ENCODE measurements around the gene FILIP1.
"Not testable (repeated sequence)": the region's sequence is repeated elsewhere in the genome, so short reads cannot be mapped to it uniquely, and the experiment has no call there.

FILIP1 gene

DNA sequence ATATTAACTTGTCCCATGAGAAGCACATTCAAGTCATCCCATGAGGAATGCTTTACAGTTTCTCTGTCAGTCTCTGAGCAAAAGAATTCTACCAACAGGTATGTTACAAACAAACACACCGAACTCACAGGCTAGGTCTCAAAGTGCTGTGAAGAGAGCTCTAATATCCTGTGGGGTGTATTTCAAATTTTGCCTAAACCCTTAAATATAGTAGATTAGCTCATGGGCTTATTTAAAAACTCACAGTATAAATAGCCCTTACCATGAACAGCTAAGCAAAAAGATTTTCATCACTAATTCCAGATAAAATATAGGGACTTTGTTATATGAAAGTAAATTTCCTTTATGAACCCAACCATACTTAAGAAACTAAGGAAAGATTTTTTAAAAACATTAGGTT lies 77.8 kb downstream of the FILIP1 start:
- no peak for FAIRE-seq

DNA sequence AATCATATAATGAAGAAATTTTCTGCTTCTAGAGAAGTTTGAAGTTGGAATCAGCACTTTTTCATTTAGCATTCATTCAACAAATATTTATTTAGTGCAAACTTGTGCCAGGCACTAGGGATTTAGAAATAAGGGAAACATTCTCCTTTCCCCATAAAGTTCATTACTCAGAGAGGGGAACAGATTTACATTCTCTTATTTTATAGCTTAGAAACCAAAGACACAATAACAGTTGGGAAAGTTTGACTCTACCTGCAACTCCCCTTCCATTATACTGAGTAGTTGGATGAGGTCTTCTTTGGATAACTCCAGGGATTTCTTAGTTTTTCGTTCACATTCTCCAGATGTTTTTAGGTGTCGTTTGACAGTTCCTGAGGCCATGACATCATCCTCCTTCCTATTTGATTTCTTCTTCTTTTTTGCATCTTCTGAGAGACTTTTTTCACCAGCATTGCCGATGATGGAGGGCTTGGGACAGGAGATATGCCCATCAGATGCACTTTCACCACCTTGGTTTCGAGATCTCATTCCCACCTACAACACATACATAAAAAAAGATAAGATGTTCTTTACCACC lies 79.1 kb downstream of the FILIP1 start:
- FAIRE-seq = no peak

DNA sequence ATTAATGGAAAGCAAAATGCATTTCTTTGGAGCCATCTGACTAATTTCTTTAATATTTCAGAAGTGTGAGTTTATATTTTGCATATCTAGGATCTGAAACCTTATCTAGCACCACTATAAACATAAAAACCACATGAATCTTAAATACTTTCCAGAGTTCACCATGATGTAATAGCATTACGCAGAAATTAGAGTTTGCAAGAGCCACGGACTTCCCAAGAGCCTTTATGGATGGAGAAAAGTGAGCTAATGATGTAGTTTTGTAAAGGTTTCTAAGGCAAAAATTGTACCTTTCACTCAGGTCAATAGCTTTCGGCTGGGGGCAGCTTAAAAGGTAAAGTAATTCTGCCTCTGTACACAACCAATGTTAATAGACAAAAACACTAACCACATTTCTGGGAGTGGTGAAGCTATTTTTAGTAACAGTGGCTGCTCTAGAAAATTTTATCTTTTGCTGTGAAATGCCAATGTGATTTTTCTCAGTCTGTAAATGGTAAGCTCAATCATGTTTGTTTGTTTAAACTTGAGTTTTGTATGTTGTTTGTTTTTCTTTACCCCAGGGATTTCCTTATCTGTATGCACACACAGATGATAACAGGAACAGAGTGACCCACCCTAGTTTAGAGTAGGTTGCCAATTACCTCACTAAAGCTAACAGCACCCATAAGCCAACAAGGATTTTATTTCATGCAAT lies 80.5 kb downstream of the FILIP1 start:
- no peak for FAIRE-seq

DNA sequence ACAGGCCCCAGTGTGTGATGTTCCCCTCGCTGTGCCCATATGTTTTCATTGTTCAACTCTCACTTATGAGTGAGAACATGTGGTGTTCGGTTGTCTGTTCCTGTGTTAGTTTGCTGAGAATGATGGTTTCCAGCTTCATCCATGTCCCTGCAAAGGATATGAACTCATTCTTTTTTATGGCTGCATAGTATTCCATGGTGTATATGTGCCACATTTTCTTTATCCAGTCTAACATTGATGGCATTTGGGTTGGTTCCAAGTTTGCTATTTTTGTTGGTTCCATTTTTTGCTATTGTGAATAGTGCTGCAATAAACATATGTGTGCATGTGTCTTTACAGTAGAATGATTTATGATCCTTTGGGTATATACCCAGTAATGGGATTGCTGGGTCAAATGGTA lies 83.0 kb downstream of the FILIP1 start:
- not testable (repeated sequence) for FAIRE-seq

DNA sequence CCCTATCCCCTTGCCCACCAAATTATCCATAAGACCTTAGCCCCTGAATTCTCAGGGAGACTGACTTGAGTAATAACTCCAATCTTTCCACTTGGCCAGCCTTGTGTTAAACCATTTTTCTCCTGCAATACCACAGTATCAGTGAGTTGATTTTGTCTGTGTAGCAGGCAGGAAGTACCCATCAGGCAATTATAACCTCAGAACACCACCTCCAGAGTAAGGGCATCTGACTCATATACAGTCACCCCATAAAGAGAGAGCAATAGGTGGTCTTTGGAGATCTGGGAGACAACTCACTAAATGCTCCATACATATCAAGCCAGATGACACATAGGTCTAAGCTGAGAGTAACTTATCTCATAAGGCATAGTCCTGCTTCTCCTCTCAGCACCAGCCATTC lies 83.7 kb downstream of the FILIP1 start:
- no peak for FAIRE-seq

DNA sequence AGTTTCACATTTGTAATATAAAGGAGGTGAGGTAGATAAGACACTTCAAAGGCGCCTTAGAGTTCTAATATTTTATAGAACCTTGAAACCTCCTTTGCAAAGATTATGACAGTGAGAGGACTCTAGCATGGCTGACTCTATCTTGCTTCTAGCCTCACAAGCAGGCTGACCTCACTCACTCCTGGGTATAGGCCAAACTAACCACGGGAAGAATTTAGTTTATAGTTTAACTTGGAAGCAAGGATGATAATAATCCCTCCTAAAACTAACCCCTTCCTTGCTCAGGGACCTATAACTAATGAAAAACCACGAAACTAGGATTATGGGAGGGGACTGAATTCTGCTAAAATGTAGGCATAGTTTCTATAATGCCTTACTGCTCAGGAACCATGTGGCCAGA lies 84.3 kb downstream of the FILIP1 start:
- no peak for FAIRE-seq

DNA sequence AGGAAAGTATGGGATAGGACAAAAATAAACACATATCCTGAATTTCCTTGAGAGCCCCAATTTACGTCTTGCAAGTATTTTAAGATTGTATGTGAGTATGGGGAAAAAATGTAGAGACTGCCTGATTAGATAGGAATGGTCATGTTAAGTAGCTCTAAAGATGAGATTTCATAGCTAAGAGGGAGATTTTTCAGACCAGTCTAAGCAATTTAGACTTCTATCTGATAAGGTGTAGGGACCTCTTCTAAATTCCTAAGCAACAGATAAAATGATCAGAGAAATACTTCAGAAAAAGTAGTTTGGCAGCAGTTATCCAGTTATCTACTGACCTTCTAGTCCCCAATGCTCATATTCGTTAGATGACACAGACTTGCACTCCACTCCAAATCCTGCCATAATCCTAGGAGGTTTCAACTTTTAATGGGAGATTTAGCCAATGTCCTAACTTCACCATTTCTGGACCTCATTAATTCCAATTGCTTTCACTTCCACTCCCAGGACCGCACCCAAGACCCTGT lies 90.0 kb downstream of the FILIP1 start:
- FAIRE-seq = no peak

DNA sequence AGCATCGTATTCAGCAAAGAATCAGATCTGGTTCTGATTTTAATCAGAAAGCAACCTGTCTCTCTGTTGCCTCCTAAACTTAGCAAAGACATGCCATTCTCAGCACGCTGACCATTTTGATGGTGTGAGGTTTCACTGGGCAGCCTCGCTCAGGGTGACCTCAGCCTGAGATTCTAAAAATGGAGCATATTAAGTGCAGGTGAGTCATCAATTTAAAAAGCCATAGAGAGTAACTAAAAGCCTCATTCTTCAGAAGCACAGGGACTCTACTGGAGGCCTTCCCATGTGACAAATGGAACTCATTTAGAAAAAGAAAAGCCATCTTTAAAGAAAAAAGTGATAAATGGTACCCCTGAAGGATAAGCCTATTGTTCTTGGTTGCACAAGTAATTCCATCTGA lies 91.3 kb downstream of the FILIP1 start:
- no peak for FAIRE-seq

DNA sequence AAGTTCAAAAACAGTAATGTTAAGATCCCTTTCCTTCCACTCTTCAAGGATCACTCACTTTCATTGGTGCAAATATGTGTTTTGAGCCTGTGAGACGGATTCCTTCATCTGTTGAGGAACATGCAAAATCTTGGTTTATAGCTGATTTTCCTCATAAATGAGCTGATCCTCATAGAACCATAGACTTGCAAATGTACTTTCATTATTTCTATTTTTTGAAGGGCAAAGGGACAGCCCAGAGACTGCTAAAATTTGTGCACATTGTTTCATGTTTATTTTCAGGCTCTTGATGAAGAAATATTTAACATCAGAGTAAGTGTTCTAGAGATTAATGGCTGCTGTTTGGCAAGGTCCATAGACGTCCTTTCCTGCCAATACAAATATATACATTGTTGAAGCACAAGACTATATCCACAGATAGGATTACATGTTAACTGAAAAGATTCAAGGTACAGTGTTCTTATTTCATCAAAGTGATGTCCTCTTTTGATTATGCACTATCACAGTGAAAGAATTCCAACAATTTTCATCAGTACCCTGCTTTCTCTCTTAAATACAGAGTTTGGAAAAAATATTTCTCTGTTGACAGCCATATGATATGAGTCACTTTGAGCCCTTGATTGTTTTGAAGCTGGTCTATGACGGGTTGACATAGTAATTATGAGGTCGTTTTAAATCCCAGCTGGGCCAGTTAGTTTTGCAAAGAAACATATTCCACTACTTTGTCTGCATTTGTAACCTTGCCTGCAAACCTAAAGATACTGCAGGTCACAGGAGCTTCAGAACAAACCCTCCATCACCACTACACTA lies 95.7 kb downstream of the FILIP1 start:
- no peak for FAIRE-seq

DNA sequence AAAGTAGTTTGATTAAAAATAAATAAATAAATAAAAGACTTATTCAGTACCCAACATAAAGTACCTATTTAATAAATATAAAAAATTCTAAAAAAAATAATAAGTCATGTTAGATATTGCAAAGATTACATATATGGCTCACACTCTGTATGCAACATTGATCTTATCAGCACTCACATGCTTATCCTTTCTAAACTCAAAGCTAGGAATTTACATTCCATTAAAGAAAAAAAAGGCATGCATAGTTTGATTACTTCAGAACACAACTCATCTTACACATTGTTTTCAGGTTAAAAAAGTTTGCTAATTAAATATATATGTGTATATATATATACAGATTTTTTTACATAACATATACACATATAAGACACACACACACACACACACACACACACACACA lies 96.4 kb downstream of the FILIP1 start:
- FAIRE-seq = no peak

DNA sequence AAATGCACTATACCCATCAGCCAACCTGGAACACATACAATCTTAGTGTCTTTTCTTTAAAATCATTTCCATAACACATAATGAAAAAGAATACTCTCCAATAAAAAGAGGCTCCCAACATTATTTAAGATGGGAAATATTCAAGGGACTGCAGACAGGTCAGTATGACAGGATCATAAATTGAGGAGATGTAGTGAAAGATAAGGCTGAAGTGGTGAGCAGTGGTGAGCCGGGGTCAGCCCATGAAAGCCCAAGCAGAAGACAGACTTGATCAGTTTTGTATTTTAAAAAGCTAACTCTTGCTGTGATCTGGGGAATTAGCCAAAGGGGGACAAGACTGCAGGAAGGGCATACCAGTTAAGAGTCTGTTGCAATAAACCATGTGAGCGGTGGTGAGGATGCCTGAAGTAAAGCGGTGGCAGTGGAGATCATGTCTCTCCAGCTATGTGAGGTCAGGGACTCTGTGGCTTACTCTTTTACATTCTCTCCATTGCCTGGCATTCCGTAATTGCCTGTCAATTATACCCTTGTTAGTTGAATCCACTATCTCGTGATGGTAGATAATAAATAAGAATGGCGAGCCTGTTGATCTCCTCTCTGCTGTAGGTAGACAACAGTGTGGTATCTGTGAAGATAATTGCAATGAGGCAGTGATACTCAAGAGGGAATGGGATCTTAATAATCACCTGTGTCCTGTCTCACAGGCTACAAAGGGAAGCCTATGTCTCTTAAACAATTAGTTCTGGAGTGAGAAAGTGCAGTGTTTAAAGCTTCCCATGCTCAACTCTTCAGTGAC lies 97.4 kb downstream of the FILIP1 start:
- FAIRE-seq = no peak

DNA sequence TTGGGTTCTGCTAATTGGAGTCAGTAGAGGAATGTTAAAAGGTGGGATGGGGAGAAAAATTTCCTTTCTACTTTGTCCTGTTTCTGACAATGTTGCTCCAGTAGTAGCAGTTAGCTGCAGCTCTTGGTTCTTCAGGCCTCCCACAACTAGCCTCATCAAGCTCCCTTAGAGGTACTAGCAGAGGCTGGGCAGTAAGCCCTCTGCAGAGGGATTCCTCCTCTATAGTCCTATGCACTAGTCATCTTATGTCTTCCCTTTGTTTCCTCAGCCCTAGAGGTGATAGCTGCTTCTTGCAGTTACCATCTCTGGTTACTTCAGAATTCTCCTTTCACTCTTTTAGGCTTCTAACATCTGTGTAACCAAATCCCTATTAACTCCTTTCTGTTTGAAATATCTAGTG lies 99.8 kb downstream of the FILIP1 start:
- no peak for FAIRE-seq

DNA sequence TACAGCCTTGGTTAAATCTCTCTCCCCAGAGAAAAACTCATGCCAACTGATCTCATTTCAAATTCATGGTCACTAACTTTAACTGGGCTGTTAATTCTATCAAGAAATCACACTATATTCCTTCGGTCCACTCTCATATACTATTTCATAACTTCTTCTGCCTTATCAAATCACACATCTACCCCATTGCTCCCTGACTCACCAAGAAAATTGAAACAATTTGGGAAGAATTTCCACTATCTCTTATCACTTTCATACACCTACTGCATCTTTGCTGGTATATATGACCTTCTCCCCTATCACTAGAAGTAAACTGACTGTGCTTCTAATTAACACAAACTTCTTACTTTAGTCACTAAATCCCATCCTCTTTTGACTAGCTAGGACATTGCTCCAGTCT lies 102.3 kb downstream of the FILIP1 start:
- FAIRE-seq = no peak

DNA sequence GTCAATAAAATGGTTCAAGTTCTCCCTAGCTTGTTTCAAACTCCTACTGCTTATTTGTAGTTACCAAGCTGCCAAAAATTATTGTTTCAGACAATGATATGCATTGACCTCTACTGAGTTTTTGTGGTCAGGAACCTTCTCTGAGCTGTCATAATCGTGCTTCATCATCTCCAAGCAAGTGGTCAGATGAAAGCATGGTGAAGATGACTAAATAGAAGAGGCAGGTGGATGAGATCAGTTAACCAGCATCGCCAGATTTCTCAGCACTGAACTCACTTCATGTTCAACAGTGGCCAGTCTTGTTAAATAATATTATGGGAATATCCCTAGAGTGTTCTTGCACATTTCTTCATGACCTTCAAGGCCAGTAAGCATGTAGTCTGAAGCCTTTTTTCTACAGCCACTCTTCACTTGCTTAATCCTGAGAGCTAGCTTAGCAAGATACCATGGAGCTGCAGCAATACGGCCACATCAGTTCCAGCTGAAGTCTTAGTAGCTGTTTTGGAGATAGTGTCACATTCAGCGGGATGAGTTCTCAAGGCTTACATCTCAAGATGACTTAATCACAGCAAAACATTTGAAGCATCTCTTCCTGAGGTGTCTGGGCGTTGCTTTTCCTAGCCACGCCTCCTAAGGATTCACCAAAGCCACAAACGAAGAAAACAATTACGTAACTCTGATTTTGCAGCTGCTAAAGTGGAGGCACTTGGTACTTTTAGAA lies 107.4 kb downstream of the FILIP1 start:
- FAIRE-seq = no peak

DNA sequence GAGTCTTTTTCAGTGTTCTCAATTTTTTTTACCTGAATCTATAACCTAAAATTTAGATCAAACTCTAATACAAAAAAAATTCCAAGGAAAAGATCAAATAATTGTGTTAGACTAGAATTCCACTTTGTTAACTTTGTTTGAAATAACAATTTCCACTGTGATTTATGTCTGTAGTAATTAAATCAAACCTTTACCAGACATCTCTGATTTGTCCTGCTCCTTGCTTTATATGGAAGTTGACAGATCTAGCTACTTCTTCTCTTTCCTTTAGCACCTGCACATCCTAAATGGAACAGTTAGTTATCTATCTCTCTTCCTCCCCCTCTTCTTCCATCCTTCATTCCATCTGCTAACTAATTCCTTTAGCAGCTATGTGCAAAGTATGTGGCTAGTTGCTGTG lies 109.5 kb downstream of the FILIP1 start:
- no peak for FAIRE-seq

DNA sequence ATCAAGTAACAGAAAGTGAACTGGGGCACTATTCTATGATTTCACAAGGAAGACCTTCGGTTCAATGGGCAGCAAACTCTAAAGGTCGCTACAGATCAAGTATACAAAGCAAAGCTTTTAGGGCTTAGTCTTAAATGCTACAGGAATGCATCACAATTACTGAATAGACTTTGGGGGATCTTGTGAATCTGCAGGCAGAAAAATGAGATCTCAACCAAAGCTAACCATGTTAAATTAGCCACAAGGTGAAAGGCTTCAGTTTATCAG lies 111.0 kb downstream of the FILIP1 start:
- FAIRE-seq = no peak

DNA sequence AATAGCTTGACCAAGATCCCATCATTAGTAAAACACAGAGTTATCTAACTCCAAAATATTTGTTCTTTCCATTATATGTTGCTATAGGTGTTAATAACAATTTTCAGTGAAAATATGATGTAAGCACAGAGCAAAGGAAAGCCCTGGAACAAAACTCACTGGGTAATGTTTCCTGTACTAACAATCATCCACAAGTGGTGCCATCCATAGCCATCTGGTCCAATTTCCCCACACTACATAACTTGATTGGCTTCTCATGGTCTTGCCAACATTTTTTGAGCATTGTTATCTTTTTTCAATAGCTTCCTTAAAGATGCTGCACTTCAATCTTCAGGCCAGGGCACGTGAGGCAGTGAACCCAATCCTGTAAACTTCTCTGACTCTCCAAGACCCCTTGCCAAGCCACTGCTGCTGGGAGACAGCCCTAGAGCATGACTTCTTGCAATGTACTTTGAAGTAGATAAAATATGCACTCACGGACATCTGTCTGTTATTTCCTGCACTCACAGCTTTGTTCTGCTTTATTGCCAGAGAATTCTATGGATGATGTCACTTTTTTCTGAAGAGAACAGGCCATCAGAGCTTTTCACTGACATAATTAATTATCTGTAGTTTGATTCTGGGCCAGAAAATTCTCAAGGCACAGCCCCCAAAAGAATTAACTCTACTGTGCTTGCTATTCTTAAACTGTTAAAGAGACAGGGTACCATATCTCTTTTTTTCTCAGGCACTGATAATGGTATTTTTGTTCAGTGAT lies 111.5 kb downstream of the FILIP1 start:
- no peak for FAIRE-seq

DNA sequence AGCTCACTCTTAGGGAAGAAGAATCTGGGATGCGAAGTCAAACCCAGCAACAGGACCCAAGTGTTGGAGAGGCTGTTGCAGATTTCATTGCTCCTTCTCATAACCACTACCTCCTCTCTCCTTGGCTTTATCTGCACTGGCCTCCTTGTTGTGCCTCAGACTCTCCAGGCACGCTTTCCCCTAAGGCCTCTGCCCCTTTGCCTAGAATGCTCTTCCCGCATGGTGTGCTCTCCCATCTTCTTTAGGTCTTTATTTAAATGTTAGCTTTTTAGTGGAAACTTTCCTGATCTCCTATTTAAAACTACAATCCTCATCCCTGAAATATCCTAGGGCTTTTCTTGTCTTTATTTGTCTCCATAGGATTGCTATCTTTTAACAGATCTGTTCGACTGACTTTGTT lies 114.1 kb downstream of the FILIP1 start:
- FAIRE-seq = no peak

DNA sequence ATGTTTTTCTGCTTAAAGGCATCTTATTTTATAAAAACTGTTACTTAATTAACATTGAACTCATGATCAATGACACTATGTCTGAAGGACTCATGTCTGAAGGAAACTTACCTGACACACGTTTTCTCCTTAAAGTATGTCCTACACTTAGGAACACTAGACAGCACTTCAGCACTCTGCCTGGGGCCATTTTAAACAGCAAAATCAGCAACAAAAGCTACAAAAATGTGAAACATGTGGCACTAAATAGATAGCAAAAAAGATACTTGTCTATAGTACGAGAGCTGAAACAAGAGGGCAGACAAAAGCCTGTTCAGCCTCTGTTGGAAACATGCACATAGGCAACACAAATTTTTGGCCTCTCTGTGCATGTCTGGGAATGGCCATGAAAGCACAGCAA lies 115.5 kb downstream of the FILIP1 start:
- no peak for FAIRE-seq

DNA sequence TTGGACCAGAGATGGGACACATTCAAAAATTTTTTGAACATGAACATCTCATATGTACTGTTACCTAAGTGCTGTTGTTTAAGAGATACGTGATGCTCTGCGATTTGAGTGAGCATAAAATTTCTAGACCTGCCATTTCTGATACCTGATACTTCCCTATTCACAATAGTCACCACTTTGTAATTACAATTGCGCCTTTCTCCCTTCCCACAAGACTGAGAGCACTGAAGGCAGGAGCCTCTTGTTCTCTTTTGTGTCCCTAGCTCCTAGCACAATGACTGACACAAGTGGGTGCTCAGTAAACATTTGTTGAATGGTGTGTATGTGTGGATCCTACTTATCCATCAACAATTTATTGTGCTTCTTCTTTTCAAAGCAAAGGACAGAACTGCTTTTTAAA lies 116.2 kb downstream of the FILIP1 start:
- no peak for FAIRE-seq

DNA sequence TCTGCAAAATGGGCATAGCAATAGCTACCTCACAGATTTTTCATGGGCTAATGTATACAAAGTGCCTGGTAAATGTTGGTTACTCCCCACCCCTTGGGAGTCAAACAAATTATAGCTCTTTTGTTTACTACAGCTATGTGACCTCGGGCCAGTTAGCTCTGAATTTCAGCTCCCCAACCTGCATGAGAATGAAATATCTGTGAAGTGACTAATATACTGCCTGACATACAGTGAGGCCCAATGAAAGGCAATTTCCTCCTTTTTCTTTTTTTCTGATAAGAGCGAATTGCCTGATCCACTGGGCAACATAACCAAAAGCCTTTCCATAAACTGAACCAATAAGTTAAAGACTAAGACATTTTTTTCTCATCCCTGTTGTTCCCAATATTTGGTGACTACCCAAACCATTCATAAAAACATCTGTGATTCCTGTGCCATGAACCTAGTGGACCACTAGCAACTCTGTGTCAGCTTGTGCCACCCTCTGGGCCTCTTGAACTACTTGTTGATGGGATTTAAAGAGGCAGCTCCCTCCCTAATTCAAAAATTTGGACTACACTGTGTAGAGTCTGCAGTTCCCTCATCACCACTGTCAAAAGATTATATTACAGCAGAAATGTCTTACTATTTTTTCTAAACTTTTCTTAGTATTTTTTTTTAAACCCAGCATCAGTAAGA lies 117.1 kb downstream of the FILIP1 start:
- no peak for FAIRE-seq
